NCI-H510A treated with DMSO at 0.1 percent for 48 hours (cell line): ENCODE results near the gene ATP8A1.

Experiments used
- DNase-seq: peaks from one replicate; lab custom pipeline; 2025; lab: John Stamatoyannopoulos, UW

Gene ATP8A1

GRCh38 chr4:42626629-42627146 lies 30.2 kb downstream of the ATP8A1 start:
- no peak for DNase-seq

GRCh38 chr4:42625329-42625728 lies 31.6 kb downstream of the ATP8A1 start:
- no peak for DNase-seq

GRCh38 chr4:42624551-42624950 lies 32.4 kb downstream of the ATP8A1 start:
- no peak for DNase-seq

GRCh38 chr4:42618023-42618422 lies 38.9 kb downstream of the ATP8A1 start:
- no peak for DNase-seq

GRCh38 chr4:42617030-42617429 lies 39.9 kb downstream of the ATP8A1 start:
- no peak for DNase-seq

GRCh38 chr4:42616572-42616971 lies 40.3 kb downstream of the ATP8A1 start:
- DNase-seq, result no peak

- no peak for DNase-seq
Measured at GRCh38 chr4:42615131-42615763, 41.7 kb downstream of the ATP8A1 start.

- DNase-seq, result no peak
Measured at GRCh38 chr4:42612898-42613297, 44.0 kb downstream of the ATP8A1 start.

- DNase-seq, result no peak
Measured at GRCh38 chr4:42610941-42611340, 46.0 kb downstream of the ATP8A1 start.

GRCh38 chr4:42609051-42609450 lies 47.9 kb downstream of the ATP8A1 start:
- no peak for DNase-seq

GRCh38 chr4:42608551-42608950 lies 48.4 kb downstream of the ATP8A1 start:
- no peak for DNase-seq

- no peak for DNase-seq
Measured at GRCh38 chr4:42607011-42607726, 49.7 kb downstream of the ATP8A1 start.

GRCh38 chr4:42605264-42605663 lies 51.6 kb downstream of the ATP8A1 start:
- no peak for DNase-seq

GRCh38 chr4:42603862-42604261 lies 53.0 kb downstream of the ATP8A1 start:
- no peak for DNase-seq

GRCh38 chr4:42600578-42600977 lies 56.3 kb downstream of the ATP8A1 start:
- no peak for DNase-seq

- no peak for DNase-seq
Measured at GRCh38 chr4:42596918-42597317, 60.0 kb downstream of the ATP8A1 start.

- no peak for DNase-seq
Measured at GRCh38 chr4:42594888-42595287, 62.0 kb downstream of the ATP8A1 start.

- no peak for DNase-seq
Measured at GRCh38 chr4:42588909-42589308, 68.0 kb downstream of the ATP8A1 start.

GRCh38 chr4:42586775-42587174 lies 70.1 kb downstream of the ATP8A1 start:
- no peak for DNase-seq

- no peak for DNase-seq
Measured at GRCh38 chr4:42579903-42580302, 77.0 kb downstream of the ATP8A1 start.

- DNase-seq, result no peak
Measured at GRCh38 chr4:42578187-42578586, 78.7 kb downstream of the ATP8A1 start.

- no peak for DNase-seq
Measured at GRCh38 chr4:42574870-42575430, 82.0 kb downstream of the ATP8A1 start.

GRCh38 chr4:42573249-42573648 lies 83.7 kb downstream of the ATP8A1 start:
- no peak for DNase-seq
